GM19240 (cell line): ENCODE data around the gene ATP2A1.

Source experiments
- DNase-seq: peaks from one replicate; pipeline ENCODE4 v3.0.0; 2011; ENCODE audit warnings: low spot score; ENCODE audit not compliant: insufficient read length

The ATP2A1 gene

GRCh38 chr16:28878083-28878926 lies at the start of gene ATP2A1:
ATP2A1 (plus strand) TSS chr16:28878488; CDS start chr16:28878672, 184 bp downstream.
- no peak for DNase-seq

- DNase-seq, result no peak
Measured at GRCh38 chr16:28829747-28830146, 48.5 kb upstream of the ATP2A1 start.

- no peak for DNase-seq
Measured at GRCh38 chr16:28830531-28830930, 47.8 kb upstream of the ATP2A1 start.

GRCh38 chr16:28834349-28834748 lies 43.9 kb upstream of the ATP2A1 start:
- no peak for DNase-seq

- DNase-seq, result no peak
Measured at GRCh38 chr16:28834873-28835863, 43.1 kb upstream of the ATP2A1 start.

GRCh38 chr16:28835864-28836760 lies 42.2 kb upstream of the ATP2A1 start:
- no peak for DNase-seq

GRCh38 chr16:28836761-28837064 lies 41.6 kb upstream of the ATP2A1 start:
- DNase-seq, result no peak

GRCh38 chr16:28837672-28838557 lies 40.4 kb upstream of the ATP2A1 start:
- DNase-seq, result no peak

GRCh38 chr16:28838558-28838918 lies 39.8 kb upstream of the ATP2A1 start:
- no peak for DNase-seq

GRCh38 chr16:28839004-28839639 lies 39.2 kb upstream of the ATP2A1 start:
- DNase-seq, result no peak

GRCh38 chr16:28839899-28840298 lies 38.4 kb upstream of the ATP2A1 start:
- no peak for DNase-seq

GRCh38 chr16:28842696-28843095 lies 35.6 kb upstream of the ATP2A1 start:
- no peak for DNase-seq

GRCh38 chr16:28843766-28844165 lies 34.5 kb upstream of the ATP2A1 start:
- no peak for DNase-seq

GRCh38 chr16:28844226-28844885 lies 33.9 kb upstream of the ATP2A1 start:
- no peak for DNase-seq

- DNase-seq, result no peak
Measured at GRCh38 chr16:28845293-28845692, 33.0 kb upstream of the ATP2A1 start.

GRCh38 chr16:28845761-28846079 lies 32.6 kb upstream of the ATP2A1 start:
- no peak for DNase-seq

GRCh38 chr16:28846080-28846932 lies 32.0 kb upstream of the ATP2A1 start, which contains the start of gene TUFM:
TUFM (minus strand) TSS chr16:28846348; CDS start chr16:28846269, 79 bp downstream.
- peak; percentile 94 for DNase-seq

- no peak for DNase-seq
Measured at GRCh38 chr16:28846933-28847273, 31.4 kb upstream of the ATP2A1 start.

- no peak for DNase-seq
Measured at GRCh38 chr16:28858421-28858820, 19.9 kb upstream of the ATP2A1 start.
